Mesothelial cell of epicardium (in vitro differentiated cells): ENCODE data around the gene CRISPLD2. TPM values are rescaled to one million over a fixed set of nuclear protein-coding genes. Genes with fewer than 3 reads are reported as not detected.

Experiments used
- DNase-seq, 2 experiments: peaks; one replicate each; pipeline ENCODE4 v3.0.0; 2021; ENCODE audit warnings: low spot score in 2 of 2; ENCODE audit not compliant: unreplicated experiment in 2 of 2
- H3K27ac Mint-ChIP-seq: 2 replicates; pipeline ENCODE4 v1.8.0; 2021; ENCODE audit warnings: mixed read lengths
- H3K27me3 Mint-ChIP-seq: 2 replicates; pipeline ENCODE4 v1.8.0; 2021; ENCODE audit warnings: low read depth, mixed read lengths
- H3K36me3 Mint-ChIP-seq: 2 replicates; pipeline ENCODE4 v1.8.0; 2021; ENCODE audit warnings: mixed read lengths
- H3K4me1 Mint-ChIP-seq: 2 replicates; pipeline ENCODE4 v1.8.0; 2021; ENCODE audit warnings: mixed read lengths
- H3K4me3 Mint-ChIP-seq: 2 replicates; pipeline ENCODE4 v1.8.0; 2021; ENCODE audit warnings: mild to moderate bottlenecking, moderate library complexity, mixed read lengths
- H3K9me3 Mint-ChIP-seq: 2 replicates; pipeline ENCODE4 v1.8.0; 2021; ENCODE audit warnings: mixed read lengths
- total RNA-seq: library from RNA; stranded (reverse); gene quantifications from 3 replicates; pipeline ENCODE4 v1.2.1, GENCODE V29; 2021
- TF ChIP-seq, protein P1 (sequence below): fragments of 200-600 bp; sonication (generic); IDR thresholded peaks from one replicate; pipeline ENCODE4 v1.5.0; 2021; ENCODE audit warnings: antibody characterized with exemption; ENCODE audit not compliant: unreplicated experiment

CRISPLD2 gene
- total RNA-seq, 1 donor from 2014 or later, result 80.1 TPM

DNA sequence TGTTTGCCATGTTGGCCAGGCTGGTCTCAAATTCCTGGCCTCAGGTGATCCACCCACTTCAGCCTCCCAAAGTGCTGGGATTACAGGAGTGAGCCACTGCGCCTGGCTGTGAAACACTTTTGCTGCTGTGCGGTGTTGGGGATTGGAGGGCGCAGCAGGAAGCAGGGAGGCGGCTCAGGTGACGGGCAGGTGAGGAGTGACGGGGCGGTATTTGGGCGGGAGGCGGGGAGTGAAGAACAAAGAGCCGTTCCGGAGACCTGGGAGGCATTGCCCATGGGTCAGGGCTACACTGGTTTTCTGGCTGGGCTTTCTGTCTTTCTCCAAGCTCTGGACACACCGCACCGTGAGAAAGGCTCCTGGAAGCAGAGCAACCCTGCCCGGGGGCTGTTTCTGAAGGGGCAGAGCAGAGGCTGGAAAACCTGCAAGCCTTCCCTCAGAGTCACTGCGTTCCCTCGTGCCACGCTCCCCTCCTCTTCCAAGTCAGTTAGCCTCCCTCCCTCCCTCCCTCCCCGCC lies 22.1 kb downstream of the CRISPLD2 start:
- H3K27ac Mint-ChIP-seq, result peak overlapping the region; percentile 74
- TF ChIP-seq, protein P1, sequence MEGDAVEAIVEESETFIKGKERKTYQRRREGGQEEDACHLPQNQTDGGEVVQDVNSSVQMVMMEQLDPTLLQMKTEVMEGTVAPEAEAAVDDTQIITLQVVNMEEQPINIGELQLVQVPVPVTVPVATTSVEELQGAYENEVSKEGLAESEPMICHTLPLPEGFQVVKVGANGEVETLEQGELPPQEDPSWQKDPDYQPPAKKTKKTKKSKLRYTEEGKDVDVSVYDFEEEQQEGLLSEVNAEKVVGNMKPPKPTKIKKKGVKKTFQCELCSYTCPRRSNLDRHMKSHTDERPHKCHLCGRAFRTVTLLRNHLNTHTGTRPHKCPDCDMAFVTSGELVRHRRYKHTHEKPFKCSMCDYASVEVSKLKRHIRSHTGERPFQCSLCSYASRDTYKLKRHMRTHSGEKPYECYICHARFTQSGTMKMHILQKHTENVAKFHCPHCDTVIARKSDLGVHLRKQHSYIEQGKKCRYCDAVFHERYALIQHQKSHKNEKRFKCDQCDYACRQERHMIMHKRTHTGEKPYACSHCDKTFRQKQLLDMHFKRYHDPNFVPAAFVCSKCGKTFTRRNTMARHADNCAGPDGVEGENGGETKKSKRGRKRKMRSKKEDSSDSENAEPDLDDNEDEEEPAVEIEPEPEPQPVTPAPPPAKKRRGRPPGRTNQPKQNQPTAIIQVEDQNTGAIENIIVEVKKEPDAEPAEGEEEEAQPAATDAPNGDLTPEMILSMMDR, result no peak
- H3K9me3 Mint-ChIP-seq, result no peaks in the 10 kb centered on the region
- peak overlapping the region; percentile 64 for H3K4me3 Mint-ChIP-seq
- peaks cover 4% of the 10 kb centered on the region for H3K36me3 Mint-ChIP-seq
- peak in 1 of 2 experiments; percentile 56 for DNase-seq
- H3K27me3 Mint-ChIP-seq, result no peaks in the 10 kb centered on the region
- peaks cover 35% of the 10 kb centered on the region for H3K4me1 Mint-ChIP-seq

DNA sequence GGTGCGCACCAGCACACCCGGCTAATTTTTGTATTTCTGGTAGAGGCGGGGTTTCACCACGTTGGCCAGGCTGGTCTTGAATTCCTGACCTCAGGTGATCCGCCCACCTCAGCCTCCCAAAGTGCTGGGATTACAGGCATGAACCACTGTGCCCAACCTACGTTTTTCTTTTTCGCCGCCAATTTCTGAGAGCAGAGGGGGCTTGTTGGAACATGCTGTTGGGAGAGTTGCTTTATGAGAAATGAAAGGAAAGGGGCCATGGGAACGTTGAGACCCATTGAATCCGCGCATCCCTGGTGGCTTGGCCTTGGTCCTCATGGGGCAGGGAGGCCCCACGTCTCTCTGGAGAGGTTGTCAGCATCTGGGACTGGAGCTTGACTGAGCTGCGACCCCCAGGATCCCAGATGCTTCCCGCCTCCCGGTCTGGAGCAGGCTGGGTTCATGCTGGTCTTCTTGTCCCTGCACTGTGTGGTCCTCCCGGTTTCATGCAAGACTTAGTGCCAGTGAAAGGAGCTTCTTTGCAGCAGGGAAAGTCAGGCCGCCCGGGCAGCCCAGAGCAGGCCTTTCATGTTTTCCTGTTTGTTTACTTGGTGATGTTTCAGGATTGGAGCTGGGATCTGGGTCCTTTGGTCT lies 22.8 kb downstream of the CRISPLD2 start:
- peaks cover 4% of the 10 kb centered on the region for H3K36me3 Mint-ChIP-seq
- no peak for DNase-seq
- H3K9me3 Mint-ChIP-seq, result no peaks in the 10 kb centered on the region
- TF ChIP-seq, protein P1, result no peak
- peaks cover 35% of the 10 kb centered on the region for H3K4me1 Mint-ChIP-seq
- H3K27me3 Mint-ChIP-seq, result no peaks in the 10 kb centered on the region
- H3K4me3 Mint-ChIP-seq, result peak overlapping the region; percentile 64
- peak overlapping the region; percentile 86 for H3K27ac Mint-ChIP-seq

DNA sequence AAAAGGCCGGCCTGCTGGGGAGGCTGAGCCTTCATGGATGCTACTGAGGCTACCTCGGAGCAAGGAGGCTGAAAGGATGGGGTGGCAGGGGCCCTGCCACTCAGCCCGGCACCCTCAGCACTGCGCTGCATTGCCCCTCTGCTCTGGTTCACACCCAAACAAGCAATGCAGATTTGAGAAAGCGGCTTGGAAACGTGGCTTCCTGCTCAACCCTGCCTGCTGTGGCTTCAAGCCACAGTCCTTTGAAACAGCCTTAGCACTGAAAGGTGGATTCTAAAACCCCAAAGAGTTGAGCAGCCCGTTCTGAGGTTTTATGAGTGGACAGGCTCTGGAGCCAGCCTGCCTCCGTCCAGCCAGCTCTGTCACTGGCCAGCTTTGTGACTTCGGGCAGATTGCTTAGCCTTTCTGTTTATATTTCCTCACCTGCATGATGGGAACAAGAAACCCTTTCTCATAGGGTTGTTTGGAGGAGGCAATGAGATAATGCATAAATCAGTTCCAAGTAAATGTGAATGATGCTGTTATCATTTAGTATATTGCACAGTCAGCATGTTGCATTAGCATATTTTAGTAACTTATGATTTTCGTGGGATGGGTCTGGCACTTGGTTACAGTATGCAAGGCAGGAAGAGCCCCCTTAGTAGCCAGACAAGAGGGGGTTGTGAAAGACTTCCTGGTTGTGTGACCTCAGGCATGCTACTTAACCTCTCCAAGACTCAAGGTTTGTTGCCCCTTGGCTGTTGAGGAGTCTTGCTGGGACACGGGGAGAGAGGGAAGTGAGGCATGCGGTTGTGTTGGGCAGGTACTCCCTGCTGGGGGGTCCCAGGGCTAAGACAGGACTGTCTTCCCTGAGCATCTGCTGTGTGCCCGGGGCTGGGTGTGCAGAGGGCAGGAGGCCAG lies 23.6 kb downstream of the CRISPLD2 start:
- H3K27ac Mint-ChIP-seq, result peak overlapping the region; percentile 86
- TF ChIP-seq, protein P1, result no peak

DNA sequence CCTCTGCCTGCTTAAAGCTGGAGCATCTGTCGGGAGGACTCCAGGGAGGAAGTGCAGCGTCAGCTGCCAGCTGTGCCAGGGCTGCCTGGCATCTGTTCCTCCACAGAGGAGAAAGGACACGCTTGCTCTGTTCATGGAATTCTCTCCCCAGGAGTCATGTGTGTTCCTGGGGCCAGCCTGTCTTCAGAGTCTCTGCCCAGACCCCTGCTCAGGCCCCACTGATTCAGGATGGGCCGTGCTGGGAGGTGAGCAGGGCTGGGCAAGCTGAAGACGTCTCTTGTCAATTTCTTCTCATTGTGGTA lies 24.2 kb downstream of the CRISPLD2 start:
- no peak for DNase-seq
- H3K9me3 Mint-ChIP-seq, result no peaks in the 10 kb centered on the region
- H3K4me3 Mint-ChIP-seq, result no peak overlapping the region
- no peaks in the 10 kb centered on the region for H3K27me3 Mint-ChIP-seq
- H3K4me1 Mint-ChIP-seq, result peaks cover 35% of the 10 kb centered on the region
- TF ChIP-seq, protein P1, result no peak
- peak overlapping the region; percentile 66 for H3K27ac Mint-ChIP-seq
- peaks cover 4% of the 10 kb centered on the region for H3K36me3 Mint-ChIP-seq

More for the DNA sequence above, 23.6 kb downstream of the CRISPLD2 start:
- no peak for DNase-seq
- H3K36me3 Mint-ChIP-seq, result peaks cover 4% of the 10 kb centered on the region
- H3K4me1 Mint-ChIP-seq, result peaks cover 35% of the 10 kb centered on the region
- H3K9me3 Mint-ChIP-seq, result no peaks in the 10 kb centered on the region
- H3K27me3 Mint-ChIP-seq, result no peaks in the 10 kb centered on the region
- peak overlapping the region; percentile 64 for H3K4me3 Mint-ChIP-seq

DNA sequence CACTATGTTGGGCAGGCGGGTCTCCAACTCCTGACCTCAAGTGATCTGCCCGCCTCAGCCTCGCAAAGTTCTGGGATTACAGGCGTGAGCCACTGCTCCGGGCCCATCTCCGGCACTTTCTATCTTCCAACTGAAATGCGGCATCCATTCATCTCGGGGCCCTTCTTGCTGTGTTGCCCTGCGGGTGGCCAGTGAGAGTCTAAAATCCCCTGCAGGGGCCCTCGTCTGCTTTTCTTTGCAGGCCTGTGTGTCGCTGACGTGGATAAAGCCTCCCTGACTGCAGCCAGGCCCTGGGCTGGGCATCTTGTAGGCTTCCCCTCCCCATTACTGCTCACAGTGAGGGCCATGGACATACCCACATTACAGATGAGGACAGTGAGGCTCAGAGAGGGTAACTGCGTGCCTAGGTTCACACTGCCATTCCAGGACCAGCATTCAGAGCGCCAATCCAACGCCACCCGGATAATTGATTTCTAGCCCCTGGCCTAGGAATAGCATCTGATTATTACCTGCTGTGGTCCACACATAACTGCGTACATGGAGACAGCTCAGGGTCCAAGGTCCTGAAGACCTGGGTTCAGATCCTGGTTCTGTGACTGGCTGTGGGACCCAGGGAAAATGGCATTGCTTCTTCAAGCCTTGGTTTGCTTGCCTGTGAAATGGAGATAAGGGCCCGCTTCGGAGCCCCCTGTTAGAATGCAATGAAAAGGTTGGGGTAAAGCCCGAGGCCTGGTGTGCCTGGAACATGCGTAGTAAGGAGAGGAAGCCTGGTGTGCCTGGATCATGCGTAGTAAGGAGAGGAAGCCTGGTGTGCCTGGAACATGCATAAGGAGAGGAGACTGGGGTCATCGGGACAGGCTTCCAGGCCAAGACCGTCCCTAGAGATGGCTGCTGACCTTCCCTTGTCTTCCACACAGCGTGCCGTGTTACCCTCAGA lies 25.0 kb downstream of the CRISPLD2 start:
- no peaks in the 10 kb centered on the region for H3K27me3 Mint-ChIP-seq
- peak overlapping the region; percentile 51 for H3K27ac Mint-ChIP-seq
- DNase-seq, result no peak
- peaks cover 4% of the 10 kb centered on the region for H3K36me3 Mint-ChIP-seq
- H3K4me1 Mint-ChIP-seq, result peaks cover 35% of the 10 kb centered on the region
- H3K4me3 Mint-ChIP-seq, result no peak overlapping the region
- H3K9me3 Mint-ChIP-seq, result no peaks in the 10 kb centered on the region
- TF ChIP-seq, protein P1, result no peak
